ENCODE results near the gene SLCO2A1.

SLCO2A1 gene

DNA sequence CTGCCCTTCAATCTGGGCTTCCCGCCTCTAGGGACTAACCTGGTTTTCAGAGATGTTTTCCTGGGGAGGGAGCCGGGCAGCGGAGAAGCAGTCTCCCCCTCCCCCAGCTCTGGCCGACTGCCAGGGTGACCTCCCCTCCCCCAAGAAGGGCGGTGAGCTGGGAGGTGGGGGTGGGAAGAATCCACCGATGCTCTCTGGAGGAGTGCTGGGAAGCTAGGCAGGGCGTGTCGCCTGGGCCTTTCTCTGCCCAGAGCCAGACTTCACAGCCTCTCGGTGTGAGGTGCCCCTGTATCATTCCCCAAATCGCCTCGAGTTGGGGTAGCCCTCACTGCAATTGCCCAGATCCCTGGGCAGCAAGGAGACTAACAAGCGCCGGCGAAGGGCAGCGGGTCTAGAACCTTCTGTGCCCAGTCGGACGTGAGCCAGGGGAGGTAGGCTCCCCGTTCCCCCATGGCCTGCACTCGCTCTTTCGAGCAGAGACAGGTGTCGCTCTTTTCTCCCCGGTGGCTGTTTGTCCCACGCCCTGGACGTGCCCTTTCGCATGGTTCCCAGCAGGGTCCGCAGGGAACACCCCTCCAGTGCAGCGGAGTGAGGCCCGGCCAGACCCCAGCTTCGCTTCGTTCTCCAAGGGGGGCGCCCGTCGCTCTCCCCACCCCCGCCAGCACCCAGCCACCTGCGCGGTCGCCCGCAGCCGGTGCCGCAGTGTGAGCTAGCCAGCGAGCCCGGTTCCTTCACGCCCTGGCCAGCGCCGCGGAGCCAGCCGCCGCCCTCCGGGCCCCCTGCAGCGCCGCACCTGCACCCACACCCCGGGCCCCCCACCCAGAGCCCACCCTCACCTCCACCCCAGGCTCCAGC lies 135.1 kb downstream of the SLCO2A1 start:
- no peak for DNase-seq

DNA sequence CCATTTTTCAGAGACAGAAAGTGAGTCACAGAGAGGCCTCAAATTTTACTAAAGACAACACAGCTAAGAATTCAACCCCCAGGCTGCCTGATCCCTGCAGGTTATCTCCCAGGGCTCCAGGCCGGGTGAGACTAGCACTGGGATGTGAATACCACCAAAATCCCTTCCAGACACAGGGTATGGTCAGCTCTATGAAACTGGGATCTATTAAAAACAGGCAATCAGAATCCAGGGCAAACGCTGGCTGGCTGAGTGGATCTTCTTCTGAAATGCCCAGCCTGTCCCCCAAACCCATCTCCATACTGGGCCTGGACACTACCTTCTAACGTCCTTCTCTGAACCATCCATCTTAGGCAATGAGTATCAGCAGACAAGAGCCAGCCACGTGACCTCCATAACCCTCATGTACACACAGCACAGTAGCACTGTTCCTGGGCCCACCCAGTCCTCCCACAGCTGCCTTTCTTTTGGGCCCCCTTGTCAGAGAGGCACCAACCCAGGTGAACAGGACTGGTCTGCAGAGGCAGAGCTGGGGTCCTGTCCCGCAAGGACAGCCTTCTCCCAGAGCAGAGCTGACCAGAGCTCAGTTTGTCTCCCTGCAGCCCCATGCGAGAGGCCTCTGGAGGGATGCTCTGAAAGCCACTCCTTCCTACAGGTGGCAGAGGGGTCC lies 135.9 kb downstream of the SLCO2A1 start:
- no peak for DNase-seq

DNA sequence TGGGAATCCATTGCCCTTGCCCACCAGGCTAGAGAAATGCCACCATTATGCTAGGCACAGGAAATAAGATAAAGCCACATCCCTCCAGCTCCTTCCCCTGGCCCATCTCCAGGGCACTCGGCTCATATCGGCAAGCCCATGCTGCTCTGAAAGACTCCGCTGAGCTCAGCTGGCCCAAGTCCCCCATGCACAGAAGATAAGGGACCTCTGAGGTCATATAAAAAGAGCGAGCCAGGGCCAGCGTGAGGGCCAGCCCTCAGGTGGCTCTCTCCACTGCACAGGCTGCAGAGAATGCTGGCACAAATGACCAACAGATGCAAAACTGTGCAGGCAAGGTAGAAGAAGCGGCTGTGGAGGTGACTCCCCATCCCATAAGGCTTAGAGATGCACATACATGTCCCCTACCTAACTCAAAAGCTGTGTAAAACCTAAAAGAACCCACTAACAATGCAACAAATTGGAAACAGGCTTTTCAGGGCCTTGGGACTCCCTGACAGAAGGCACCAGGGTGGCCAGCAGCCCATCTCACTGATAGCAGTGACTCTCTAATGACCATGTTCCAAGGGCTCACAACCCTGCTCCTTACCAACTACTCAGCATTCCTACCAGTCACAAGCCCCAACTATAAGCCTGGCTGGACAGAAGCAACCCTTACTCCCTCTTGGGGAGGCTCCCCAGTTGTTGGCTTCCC lies 137.0 kb downstream of the SLCO2A1 start:
- DNase-seq, result no peak

DNA sequence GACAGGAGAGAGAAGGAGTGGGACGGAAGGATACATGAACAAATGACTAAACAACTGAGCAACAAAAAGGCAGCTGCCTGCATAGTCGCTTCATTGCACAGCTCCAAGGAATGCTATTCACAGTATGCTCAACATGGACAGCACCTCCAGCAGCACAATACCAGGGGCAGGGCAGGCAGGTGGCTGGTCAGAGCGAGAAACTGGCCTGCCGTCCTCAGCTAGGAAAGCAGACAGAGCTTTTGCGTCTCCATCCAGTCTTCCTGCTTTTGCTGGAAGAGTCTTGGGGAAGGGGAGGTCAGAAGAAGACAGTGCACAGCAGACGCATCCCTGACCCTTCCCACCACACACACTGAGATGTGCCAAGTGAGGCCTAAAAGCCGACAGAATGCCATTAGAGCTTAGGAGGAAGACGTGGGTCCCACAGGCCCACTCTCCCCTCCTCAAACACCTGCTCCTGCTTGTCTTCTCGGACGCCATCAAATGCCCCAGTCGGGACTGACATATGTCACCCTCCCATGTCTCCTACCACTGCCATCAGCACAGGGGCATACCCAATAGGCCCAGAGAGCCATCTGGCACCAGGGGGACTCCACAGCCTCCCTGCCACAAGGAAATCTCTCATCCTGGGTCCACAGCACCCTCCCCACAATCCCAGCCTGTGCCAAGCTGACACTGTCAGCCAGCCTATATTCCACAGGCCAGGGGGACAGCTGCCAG lies 137.9 kb downstream of the SLCO2A1 start:
- no peak for DNase-seq

DNA sequence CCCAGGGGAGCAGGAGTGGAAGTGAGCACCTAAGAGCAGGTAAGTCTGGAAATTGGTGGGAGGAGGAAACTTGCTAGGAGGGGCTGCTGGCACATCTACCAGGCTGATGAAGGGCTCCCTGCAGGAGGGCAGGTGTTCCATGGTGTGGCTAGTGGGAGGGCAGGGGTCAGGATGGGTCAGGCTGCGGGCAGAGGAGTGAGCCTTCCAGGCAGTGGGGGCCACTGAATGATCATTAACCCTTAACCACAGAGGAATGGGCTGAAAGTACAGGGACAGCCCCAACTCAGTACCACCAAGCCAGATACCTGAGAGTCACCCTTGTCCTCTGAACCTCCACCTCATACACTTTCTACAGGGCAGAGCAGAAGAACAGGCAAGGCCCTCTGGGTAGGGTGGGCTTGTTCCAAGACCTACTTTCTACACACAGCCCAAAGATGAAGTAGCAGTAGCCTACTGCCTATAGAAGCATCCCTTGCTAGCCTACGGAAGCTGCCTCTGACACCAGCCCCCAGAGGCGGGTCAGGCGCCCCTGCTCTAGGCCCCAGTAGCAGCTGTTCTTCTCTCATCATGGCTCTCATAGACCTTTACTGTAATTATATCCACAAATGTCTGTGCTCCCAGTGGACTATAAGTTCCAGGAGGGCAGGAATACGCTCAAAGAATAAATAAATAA lies 138.6 kb downstream of the SLCO2A1 start:
- DNase-seq, result no peak

DNA sequence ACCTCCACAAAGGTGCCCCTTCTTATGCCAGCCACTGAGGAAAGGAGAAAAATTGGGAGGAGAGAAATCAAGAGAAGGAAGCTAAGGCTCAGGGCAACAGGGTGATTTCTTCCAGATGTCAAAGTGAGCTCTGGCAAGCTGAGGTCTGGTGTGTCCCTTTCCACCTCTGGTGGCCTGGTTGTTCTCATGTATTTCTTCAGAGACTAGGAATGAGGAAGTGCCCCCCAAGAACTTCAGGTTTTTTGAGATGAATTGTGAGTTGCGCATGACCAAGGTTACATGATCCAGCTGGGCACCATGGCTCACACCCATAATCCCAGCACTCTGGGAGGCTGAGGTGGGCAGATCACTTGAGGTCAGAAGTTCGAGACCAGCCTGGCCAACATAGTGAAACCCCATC lies 139.7 kb downstream of the SLCO2A1 start:
- no peak for DNase-seq

DNA sequence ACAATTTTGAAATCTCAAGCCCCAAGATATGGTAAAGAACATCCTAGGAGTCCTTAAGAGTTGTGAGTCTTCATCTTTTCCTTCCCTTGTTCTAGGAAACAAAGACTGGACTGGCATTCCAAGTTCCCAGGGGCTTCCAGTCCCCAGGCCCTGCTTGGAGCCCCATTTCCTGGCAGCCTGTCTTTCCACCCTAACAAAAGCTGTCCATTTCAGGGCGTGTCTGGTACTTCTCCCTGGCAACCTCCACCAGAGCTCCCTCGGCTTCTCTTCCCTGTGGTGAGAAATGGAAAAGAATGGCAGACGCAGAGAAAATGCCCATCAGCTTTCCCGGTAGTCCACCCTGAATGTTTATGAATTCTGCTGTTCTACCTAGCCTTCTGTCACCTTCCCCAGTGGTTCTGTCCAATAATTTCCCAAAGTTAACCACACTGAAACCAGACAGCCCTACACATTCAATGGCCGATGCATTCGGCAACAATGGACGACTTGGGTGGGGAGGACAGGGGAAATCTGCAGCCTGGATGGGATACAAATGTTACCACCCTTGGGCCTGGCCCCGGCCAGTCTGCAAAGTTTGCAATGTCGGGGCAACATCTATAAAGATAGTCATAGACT lies 140.9 kb downstream of the SLCO2A1 start:
- DNase-seq, result no peak

DNA sequence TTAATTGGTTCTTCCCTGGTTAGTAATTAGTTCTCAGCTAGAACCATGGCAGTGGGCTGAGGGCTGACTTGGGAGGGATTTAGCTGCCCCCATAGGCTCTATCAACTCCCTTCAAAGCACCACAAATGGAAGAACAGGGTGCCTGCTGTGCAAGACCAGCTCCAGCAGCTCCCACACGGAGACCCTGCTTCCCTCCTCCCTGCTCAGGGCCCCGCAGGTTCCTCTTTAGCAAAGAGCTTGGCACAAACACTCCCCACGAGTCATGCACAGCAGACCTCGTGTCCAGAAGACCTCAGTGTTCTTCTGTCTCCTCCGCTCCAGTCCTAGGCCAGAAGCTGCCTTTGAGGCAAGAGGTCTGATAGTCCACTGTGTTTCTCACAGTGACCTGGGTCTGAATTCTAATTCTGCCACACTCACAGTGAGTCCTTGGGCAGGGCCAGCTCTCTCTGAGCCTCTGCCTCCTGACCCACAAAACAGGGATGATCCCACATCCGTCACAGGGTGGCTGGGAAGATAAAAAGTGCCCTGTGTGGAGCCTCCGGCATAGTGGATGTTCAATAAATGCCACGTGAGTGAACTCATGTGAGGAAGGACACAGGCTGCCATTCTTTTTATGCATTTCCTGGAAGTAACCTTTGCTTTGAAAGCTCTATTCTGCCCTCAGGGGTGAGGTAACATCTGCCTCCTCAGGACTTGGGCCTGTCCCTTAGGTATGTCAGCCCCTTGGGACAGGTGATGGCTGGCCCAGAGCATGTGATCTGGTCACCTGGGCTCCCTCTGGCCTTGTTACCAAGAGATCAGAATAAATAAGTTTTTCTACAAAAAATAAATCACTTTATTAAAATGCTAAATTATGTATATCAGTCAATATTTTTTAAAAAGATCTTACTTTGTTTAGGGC lies 141.7 kb downstream of the SLCO2A1 start:
- no peak for DNase-seq

DNA sequence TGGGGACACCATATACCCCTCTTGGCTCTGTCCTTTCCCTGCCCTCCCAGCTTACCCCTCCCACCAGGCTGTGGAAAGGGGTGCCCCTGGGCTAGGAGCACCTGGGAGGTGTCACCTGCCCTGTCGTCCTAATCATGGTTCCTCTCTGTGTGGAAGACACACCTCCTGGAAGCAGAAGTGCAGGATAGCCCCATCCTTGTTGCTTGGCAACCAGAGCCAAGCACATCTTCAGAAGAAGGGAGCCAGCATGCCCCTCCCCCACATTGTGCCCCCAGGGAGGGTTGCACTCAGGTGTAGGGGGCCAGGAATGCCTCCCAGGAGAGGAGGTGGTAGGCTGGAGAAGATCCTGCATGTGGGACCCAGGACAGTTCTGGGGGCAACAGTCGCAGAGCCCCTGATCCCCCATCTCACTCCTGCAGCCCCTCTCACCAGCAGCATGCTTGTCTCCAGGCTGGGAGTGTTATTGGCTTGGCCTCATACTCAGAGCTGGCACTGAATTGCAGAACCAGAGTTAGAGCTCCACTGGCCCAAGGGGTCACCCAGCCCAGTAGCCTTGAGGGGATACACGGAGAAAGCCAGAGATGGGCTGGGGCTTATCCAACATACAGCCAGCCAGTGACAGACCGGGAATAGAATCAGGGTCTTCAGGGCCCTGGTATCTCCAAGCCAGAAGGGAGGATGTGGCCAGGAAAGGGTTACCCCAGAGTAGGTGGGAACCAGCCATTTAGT lies 142.5 kb downstream of the SLCO2A1 start:
- no peak for DNase-seq

DNA sequence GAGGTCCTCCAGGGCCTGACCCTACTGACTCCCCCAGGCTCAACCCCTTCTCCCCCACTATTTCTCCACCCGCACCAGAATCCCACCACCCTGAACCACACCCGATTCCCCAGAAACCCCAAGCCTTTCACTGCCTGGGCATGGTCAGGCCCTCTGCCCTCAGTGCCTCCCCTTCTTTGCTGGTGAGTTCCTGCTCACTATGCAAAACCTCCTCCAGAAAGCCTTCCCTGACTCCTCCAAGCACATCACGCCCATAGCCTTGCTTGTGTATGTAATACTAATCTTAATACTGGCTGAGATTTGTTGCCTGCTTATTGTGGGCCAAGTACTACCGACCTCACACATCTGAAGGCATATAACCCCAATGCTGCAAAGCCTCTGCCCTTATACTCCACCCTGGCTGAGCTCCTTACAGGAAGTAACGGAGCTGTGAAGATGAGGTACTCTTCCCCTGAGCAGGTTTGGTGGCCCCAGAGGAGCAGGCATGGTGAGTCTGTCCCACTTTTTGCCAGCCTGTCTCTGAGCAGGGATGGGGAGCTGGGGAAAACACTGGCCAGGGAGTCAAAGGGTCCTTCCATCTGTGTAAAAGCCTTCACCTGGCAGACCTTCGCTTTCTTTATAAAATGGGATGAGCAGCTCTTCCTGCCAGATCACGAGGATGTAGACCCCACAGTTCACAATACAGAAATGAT lies 143.5 kb downstream of the SLCO2A1 start:
- DNase-seq, result no peak

DNA sequence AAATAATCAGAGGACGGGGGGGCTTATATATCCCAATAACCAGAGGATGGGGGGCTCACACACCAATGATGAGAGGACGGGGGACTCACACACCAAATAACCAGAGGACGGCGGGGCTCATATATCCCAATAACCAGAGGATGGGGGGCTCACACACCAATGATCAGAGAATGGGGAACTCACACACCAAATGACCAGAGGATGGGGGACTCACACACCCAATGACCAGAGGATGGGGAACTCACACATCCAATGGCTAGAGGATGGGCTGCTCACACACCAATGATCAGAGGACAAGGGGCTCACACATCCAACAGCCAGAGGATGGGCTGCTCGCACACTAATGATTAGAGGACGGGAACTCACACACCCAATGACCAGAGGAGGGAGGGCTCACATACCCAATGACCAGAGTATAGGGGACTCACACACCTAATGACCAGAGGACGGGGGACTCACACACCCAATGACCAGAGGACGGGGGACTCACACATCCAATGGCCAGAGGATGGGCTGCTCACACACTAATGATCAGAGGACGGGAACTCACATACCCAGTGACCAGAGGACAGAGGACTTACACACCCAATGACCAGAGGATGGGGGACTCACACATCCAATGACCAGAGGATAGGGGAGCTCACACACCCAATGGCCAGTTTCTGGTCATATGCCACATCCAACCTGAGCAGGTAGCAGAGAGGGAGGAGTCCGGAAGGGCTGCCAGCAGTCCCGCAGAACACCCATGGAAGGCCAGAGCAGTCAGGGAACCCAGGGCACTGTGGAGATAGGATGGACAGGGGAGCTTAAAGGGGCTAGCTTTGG lies 144.6 kb downstream of the SLCO2A1 start:
- DNase-seq, result no peak

DNA sequence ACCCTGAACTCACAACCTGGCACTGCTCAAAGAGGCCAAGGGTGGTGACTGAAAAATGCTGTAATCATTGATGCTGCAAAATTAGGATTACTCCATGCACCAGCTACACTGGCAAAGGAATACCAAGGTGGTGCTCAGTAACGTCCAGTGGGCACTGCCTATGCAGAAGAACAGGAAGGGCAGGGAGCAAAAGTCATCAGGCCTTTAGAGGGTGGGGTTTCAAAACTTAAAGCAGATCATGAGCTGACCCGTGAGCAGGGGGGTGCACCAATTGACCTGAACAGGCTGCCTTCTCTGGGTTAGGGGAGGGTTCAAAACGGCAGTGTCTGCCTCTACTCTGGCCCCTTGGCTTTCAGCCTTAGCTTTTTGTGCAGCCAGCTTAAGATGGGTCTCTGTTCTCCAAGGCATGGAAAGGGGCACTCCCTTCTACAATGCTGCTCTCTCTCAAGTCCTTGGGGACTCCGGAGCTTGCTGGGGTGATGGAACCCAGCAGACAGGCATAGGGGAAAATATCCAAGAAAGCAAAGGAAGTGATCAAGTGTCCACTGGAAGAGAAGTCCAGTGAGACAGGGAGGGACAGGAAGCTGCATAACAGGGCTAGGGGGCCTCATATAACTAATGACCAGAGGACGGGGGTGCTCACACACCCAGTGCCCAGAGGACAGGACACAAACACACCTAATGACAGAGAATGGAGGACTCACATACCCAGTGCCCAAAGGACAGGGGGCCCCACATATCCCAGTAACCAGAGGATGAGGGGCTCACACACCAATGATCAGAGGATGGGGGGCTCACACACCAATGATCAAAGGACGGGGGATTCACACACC lies 145.5 kb downstream of the SLCO2A1 start:
- DNase-seq, result no peak

DNA sequence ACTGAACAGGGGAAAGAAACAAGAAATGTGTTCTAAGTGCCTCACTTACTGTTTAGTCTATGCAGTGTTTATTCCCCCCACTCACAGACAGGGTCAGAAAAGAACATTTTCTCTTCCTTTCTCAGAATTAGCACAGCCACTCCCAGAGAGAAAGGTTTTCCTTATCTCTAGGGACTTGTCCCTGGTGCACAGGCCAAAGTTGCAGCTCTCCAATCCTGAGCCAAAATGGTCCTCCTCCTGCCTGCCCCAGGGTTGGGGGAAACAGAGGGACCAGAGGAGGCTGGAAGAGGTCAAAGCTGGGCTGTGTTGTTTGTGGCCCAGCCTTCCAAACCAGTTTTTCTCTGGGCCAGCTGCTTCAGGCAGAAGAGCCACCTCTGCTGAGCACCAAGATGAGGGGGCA lies 146.1 kb downstream of the SLCO2A1 start:
- no peak for DNase-seq

DNA sequence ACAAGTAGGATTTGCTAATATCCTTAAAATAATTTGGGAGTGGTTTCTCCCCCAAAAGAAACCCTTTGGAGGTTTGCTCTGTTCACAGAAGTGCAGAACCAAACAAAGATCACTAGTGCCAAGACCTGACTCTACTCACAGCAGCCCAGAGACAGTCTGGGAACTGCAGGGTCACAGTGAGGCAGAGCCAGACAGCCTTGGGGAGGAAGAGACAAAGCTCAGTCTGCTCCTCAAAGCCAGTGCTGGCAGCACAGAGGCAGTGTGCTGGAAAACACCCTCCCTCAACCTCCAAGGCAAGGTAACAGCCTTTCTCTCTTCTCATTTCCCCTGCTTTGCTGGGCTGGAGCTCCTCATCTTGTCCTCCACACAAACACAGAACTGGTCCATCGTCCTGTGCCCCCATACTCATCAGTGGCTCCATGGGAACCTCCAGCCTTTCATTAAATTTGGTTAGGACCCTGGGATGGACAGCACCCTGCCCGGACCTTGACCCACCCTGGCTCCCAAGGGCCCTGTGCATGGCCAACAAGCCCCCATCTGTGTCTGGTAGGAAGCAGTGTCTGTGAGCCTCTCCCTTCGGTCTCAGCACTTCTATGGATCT lies 146.6 kb downstream of the SLCO2A1 start:
- no peak for DNase-seq

DNA sequence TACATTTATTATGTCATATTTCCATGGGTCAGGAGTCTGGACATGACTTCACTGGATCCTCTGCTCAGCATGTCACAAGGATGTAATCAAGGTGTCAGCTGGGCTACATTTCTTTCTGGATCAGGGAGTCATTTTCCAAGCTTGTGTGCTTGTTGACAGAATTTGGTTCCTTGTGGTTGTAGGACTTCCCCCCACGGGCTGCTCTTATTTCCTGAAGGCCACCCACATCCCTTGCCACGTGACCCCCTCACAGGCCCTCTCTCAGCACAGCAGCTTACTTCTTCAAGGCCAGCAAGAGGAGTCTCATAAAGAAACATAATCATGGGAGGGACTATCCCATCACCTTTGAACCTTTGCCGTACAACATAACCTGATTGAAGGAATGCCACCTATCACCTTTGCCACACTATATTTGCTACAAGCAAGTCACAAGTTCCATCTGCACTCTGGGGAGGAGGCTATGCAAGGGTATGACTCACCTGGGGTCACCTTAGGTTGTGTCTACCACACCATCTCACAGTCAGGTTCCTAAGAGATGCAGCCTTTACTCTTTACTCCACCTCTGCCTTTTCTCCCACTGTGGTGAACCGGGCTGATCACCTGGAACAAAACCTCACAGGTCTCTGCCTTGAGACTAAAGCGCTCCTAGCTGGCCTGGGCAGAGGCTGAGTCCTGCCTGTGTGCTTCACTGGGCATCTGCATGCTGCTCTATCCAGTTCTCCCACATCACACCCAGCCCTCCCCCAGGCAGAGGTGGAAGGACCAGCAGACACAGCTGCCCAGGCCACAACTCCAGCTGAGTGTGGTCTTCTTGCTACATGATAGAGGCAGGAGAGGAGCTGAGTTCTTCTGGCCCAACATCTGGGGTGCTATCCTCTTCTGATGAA lies 147.5 kb downstream of the SLCO2A1 start:
- DNase-seq, result no peak

DNA sequence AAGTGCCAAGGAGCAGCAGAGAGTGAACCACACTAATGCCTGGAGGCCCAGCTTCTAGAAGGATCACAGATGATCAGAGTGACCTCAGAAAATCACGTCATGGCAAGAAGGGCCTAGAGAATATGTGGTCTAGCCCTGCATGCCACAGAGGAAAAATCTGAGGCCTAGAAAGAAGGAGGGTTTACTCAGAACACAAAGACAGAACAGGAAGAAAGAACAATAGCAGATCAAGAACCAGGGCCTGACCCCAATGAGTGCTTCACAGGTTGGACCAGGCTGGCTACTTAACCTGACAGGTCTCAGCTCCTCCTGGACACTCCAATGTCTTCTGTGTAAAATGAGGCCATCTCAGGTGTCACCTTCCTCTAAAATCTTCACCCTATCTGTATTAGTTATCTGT lies 148.2 kb downstream of the SLCO2A1 start:
- no peak for DNase-seq
